A549 (cell line): Measurements from ENCODE around the gene PRDM2. TPM values are rescaled to one million over a fixed set of nuclear protein-coding genes. Genes with fewer than 3 reads are reported as not detected.

Experiments used
- ATAC-seq, 2 experiments: fragments of 200-7000 bp in 1 of 2; fragments of >200 bp in 1 of 2; cut with Nextera tagmentation in 1 of 2; cut with Tn5 transposase in 1 of 2; 3 replicates each; pipeline versions ENCODE4 v1.8.0 to v1.9.1; 2018 to 2020; ENCODE audit warnings: mild to moderate bottlenecking in 1 of 2, moderate library complexity in 1 of 2
- CTCF ChIA-PET: fragments of 300-600 bp; sonication (Branson Sonifier 250); formaldehyde crosslinking; extraction: SDS; loops from one replicate; lab custom pipeline; 2021; ENCODE audit warnings: antibody characterized with exemption, inconsistent platforms; lab: Yijun Ruan, JAX
- POLR2A ChIA-PET: fragments of 350-600 bp; formaldehyde crosslinking; extraction: SDS; loops from one replicate; lab custom pipeline; 2021; ENCODE audit warnings: antibody characterized with exemption, inconsistent platforms; lab: Yijun Ruan, JAX
- DNase-seq, 2 experiments: peaks; one replicate each; pipeline versions ENCODE4 v3.0.0 to v3.0.0-alpha.2; 2011 to 2016; ENCODE audit warnings: low read depth in 1 of 2, low spot score in 1 of 2
- FAIRE-seq: peaks from 2 replicates; lab custom pipeline; 2011; peaks lifted over from hg19 to GRCh38; lab: Jason Lieb, UNC
- H3K27ac ChIP-seq, 2 experiments: fragments of >200 bp; sonication (Bioruptor Twin); formaldehyde crosslinking; 3 replicates each; pipeline ENCODE4 v1.5.1; 2016 to 2017
- H3K4me1 ChIP-seq: fragments of >200 bp; sonication (Bioruptor Twin); formaldehyde crosslinking; 3 replicates; pipeline ENCODE4 v1.6.1; 2016
- H3K4me2 ChIP-seq: fragments of >200 bp; sonication (Bioruptor Twin); formaldehyde crosslinking; 3 replicates; pipeline ENCODE4 v1.6.1; 2016
- H3K4me3 ChIP-seq: fragments of >200 bp; sonication (Bioruptor Twin); formaldehyde crosslinking; 3 replicates; pipeline ENCODE4 v1.5.1; 2016
- H3K9me3 ChIP-seq: fragments of >200 bp; sonication (Bioruptor Twin); formaldehyde crosslinking; 3 replicates; pipeline ENCODE4 v1.6.1; 2016
- BCL3 ChIP-seq: fragments of >200 bp; sonication (Bioruptor Twin); formaldehyde crosslinking; IDR thresholded peaks from 3 replicates; pipeline ENCODE4 v1.6.1; 2016
- BHLHE40 ChIP-seq: IDR thresholded peaks from 2 replicates; pipeline ENCODE4 v1.6.1; 2012; ENCODE audit warnings: low read depth, low read length, inconsistent platforms
- CBX2 ChIP-seq: fragments of 200-600 bp; sonication (generic); IDR thresholded peaks from 2 replicates; pipeline ENCODE4 v1.6.1; 2016; ENCODE audit warnings: low read depth, mild to moderate bottlenecking, borderline replicate concordance
- CHD2 ChIP-seq: fragments of 150-350 bp; IDR thresholded peaks from 2 replicates; pipeline ENCODE4 v1.6.1; 2014; ENCODE audit warnings: low read length; ENCODE audit not compliant: partially characterized antibody
- FOSB ChIP-seq: fragments of 250-450 bp; sonication (Bioruptor Pico); IDR thresholded peaks from 2 replicates; pipeline ENCODE4 v1.5.0; 2020; ENCODE audit warnings: mild to moderate bottlenecking, moderate library complexity
- GATA3 ChIP-seq: IDR thresholded peaks from 2 replicates; pipeline ENCODE4 v1.6.1; 2012; ENCODE audit warnings: borderline replicate concordance
- HOXA7 ChIP-seq: fragments of 250-450 bp; sonication (Bioruptor Pico); IDR thresholded peaks from 2 replicates; pipeline ENCODE4 v1.5.0; 2020; ENCODE audit warnings: mild to moderate bottlenecking, moderate library complexity
- JUN ChIP-seq, 2 experiments: fragments of >200 bp; sonication (Bioruptor Twin); formaldehyde crosslinking; IDR thresholded peaks; 2 replicates in 1 of 2; 3 replicates in 1 of 2; pipeline ENCODE4 v1.6.1; 2016 to 2017
- JUNB ChIP-seq: fragments of >200 bp; sonication (Bioruptor Twin); formaldehyde crosslinking; IDR thresholded peaks from 2 replicates; pipeline ENCODE4 v1.6.1; 2016
- KDM1A ChIP-seq: fragments of 200-600 bp; sonication (generic); IDR thresholded peaks from 2 replicates; pipeline ENCODE4 v1.6.1; 2016; ENCODE audit warnings: low read depth, mild to moderate bottlenecking
- MAZ ChIP-seq: fragments of 150-350 bp; IDR thresholded peaks from 2 replicates; pipeline ENCODE4 v1.6.1; 2014; ENCODE audit warnings: antibody characterized with exemption, low read depth, low read length, borderline replicate concordance
- NFE2L2 ChIP-seq: fragments of 150-350 bp; conservative IDR thresholded peaks from 2 replicates; pipeline ENCODE4 v1.6.1; 2014; ENCODE audit warnings: low read length
- NR3C1 ChIP-seq: fragments of >200 bp; sonication (Bioruptor Twin); formaldehyde crosslinking; IDR thresholded peaks from 3 replicates; pipeline ENCODE4 v1.6.1; 2017
- POLR2A ChIP-seq: IDR thresholded peaks from 2 replicates; pipeline ENCODE4 v1.6.1; 2012; ENCODE audit warnings: mild to moderate bottlenecking, low read length
- RAD21 ChIP-seq, 2 experiments: fragments of >200 bp in 1 of 2; sonication (Bioruptor Twin) in 1 of 2; formaldehyde crosslinking in 1 of 2; IDR thresholded peaks in 1 of 2; conservative IDR thresholded peaks in 1 of 2; 2 replicates in 1 of 2; 3 replicates in 1 of 2; pipeline ENCODE4 v1.6.1; 2012 to 2018; ENCODE audit warnings: inconsistent platforms in 1 of 2
- RARB ChIP-seq: fragments of 250-450 bp; sonication (Bioruptor Pico); IDR thresholded peaks from 2 replicates; pipeline ENCODE4 v1.8.0; 2021; ENCODE audit warnings: mild to moderate bottlenecking, moderate library complexity
- ZFP36 ChIP-seq: fragments of 450-650 bp; IDR thresholded peaks from 2 replicates; pipeline ENCODE4 v1.6.1; 2014; ENCODE audit warnings: borderline replicate concordance; ENCODE audit not compliant: partially characterized antibody
- WGBS: methylation state at CpG from one replicate; pipeline ENCODE4 v1.1.6; 2017; ENCODE audit errors: missing lambda C conversion rate; 5-methylcytosine and 5-hydroxymethylcytosine counted together
- polyA plus RNA-seq, 4 experiments: library from polyadenylated mRNA; depleted of rRNA in 3 of 4; stranded (reverse); fragments of >200 nt; fragmentation: RNase III in 1 of 4; extraction: RNeasy Plus Mini Kit Qiagen cat#74134 plus additional on column Dnase treatment in 1 of 4; gene quantifications; 2 replicates in 3 of 4; 3 replicates in 1 of 4; pipeline ENCODE4 v1.2.3, GENCODE V29; 2011 to 2017
- TF ChIP-seq, protein P1 (sequence below): fragments of 250-450 bp; sonication (Bioruptor Pico); IDR thresholded peaks from 2 replicates; pipeline ENCODE4 v1.5.0; 2020; ENCODE audit warnings: low read depth, mild to moderate bottlenecking, moderate library complexity
- TF ChIP-seq, protein P2 (sequence below): IDR thresholded peaks from 2 replicates; pipeline ENCODE4 v1.6.1; 2012

Gene PRDM2
- polyA plus RNA-seq, 2 of the 4 experiments (the other 2 are of a cell fraction) = 7.9 to 8.4 TPM

GRCh38 chr1:13753636-13754402 lies 53.8 kb downstream of the PRDM2 start:
- Histone ChIP-seq H3K9me3 (no peaks in the 10 kb centered on the region), H3K4me2 (no peak overlapping the region), H3K27ac (no peak overlapping the region), H3K4me1 (peaks cover 25% of the 10 kb centered on the region; the same call in 2 of the 3 replicates)
- no peak for FAIRE-seq
- 97% methylated on average over 5 of the region's 5 CpGs for WGBS
- POLR2A ChIA-PET = no interaction called here
- no peak for DNase-seq
- CTCF ChIA-PET = no interaction called here
- ATAC-seq = no peak
- TF ChIP-seq FOSB (CRISPR knock-in tag) = no peak
- TF ChIP-seq CBX2 = no peak
- TF ChIP-seq JUNB = no peak
- TF ChIP-seq HOXA7 (CRISPR knock-in tag) = no peak
- no peak for TF ChIP-seq CHD2
- TF ChIP-seq, protein P1, sequence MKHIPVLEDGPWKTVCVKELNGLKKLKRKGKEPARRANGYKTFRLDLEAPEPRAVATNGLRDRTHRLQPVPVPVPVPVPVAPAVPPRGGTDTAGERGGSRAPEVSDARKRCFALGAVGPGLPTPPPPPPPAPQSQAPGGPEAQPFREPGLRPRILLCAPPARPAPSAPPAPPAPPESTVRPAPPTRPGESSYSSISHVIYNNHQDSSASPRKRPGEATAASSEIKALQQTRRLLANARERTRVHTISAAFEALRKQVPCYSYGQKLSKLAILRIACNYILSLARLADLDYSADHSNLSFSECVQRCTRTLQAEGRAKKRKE = no peak
- TF ChIP-seq GATA3 = no peak
- TF ChIP-seq, protein P2, sequence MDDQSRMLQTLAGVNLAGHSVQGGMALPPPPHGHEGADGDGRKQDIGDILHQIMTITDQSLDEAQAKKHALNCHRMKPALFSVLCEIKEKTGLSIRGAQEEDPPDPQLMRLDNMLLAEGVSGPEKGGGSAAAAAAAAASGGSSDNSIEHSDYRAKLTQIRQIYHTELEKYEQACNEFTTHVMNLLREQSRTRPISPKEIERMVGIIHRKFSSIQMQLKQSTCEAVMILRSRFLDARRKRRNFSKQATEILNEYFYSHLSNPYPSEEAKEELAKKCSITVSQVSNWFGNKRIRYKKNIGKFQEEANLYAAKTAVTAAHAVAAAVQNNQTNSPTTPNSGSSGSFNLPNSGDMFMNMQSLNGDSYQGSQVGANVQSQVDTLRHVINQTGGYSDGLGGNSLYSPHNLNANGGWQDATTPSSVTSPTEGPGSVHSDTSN = no peak
- no peak for TF ChIP-seq BHLHE40
- no peak for TF ChIP-seq KDM1A
- TF ChIP-seq POLR2A = no peak
- TF ChIP-seq RARB (CRISPR knock-in tag) = no peak
- no peak for TF ChIP-seq RAD21 (conservative IDR thresholded peaks at IDR 0.05 in 1 of 2, IDR thresholded peaks at IDR 0.05 in 1 of 2)
- TF ChIP-seq ZFP36 = no peak
- TF ChIP-seq BCL3 = no peak
- TF ChIP-seq JUN (IDR thresholded peaks at IDR 0.05) = no peak
- TF ChIP-seq, all 56 proteins: peak for 0
- H3K4me3 ChIP-seq = no peak overlapping the region

DNA sequence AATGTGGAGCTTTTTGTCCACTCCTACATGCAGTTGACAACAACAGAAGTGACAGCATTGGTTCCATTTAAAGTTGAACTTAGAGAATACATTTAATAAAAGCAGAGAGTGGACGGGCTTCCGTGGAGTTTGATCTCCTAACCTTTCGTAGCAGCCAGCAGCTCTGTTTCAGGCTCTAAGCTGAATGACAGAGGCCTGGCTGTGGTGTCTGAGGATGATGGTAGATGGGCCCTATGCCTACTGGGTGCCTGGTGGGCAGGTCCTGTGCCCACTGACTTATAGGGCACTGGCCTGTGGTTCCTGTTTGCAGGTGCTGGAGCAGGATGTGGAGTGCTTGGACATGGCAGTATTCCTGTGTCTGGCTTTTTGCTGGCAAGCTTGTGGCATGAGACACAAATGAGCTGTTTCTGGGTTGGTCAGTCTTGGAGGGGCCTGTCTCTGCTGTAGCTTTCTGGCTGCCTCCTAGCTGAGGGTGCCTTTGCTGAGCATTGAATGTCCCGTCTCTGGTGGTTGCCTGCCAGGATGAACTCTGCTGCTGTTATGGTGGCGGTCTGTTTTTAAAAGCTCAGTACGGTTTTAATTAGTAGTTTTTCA lies 54.6 kb downstream of the PRDM2 start:
- no peak for DNase-seq
- Histone ChIP-seq H3K4me2 (no peak overlapping the region), H3K27ac (no peak overlapping the region), H3K9me3 (no peaks in the 10 kb centered on the region), H3K4me1 (peaks cover 25% of the 10 kb centered on the region; the same call in 2 of the 3 replicates), H3K4me3 (no peak overlapping the region)
- ATAC-seq = peak in 1 of 2 experiments; percentile 33; a peak in 3 of 6 replicates
- POLR2A ChIA-PET = no interaction called here
- TF ChIP-seq NFE2L2 (no peak), NR3C1 (no peak), MAZ (no peak)
- CTCF ChIA-PET = no interaction called here
- no peak for FAIRE-seq
- WGBS = 94% methylated on average over 6 of the region's 6 CpGs
